ENCODE data around the gene LTN1.

Gene LTN1

GRCh38 chr21:28908351-28908750 lies 84.3 kb downstream of the LTN1 start:
- Histone ChIP-seq H3K36me3 (ENCODE audit: control insufficient read depth, insufficient read depth, low read length) (no peaks in the 10 kb centered on the region), H3K4me3 (ENCODE audit: insufficient read depth, low read depth, low read length) (no peak overlapping the region), H3K9me3 (ENCODE audit: control insufficient read depth, low read length) (no peaks in the 10 kb centered on the region), H3K27me3 (ENCODE audit: control insufficient read depth, insufficient read depth, low read length, poor library complexity, severe bottlenecking) (no peaks in the 10 kb centered on the region), H3K27ac (ENCODE audit: insufficient read depth, low read depth, low read length, poor library complexity, severe bottlenecking) (no peak overlapping the region), H3K4me1 (ENCODE audit: control insufficient read depth, insufficient read depth, low read length) (no peaks in the 10 kb centered on the region)
- 85 to 95% methylated on average over 6 to 8 of the region's 8 CpGs for WGBS, 2 experiments

GRCh38 chr21:28906841-28907240 lies 85.8 kb downstream of the LTN1 start:
- H3K4me3 ChIP-seq (ENCODE audit: insufficient read depth, low read depth, low read length), result no peak overlapping the region
- no peaks in the 10 kb centered on the region for H3K9me3 ChIP-seq (ENCODE audit: control insufficient read depth, low read length)
- no peaks in the 10 kb centered on the region for H3K27me3 ChIP-seq (ENCODE audit: control insufficient read depth, insufficient read depth, low read length, poor library complexity, severe bottlenecking)
- no peaks in the 10 kb centered on the region for H3K36me3 ChIP-seq (ENCODE audit: control insufficient read depth, insufficient read depth, low read length)
- H3K4me1 ChIP-seq (ENCODE audit: control insufficient read depth, insufficient read depth, low read length), result no peaks in the 10 kb centered on the region
- 92 to 94% methylated on average over 2 of the region's 2 CpGs for WGBS, 2 experiments
- H3K27ac ChIP-seq (ENCODE audit: insufficient read depth, low read depth, low read length, poor library complexity, severe bottlenecking), result no peak overlapping the region

- H3K4me1 ChIP-seq (ENCODE audit: control insufficient read depth, insufficient read depth, low read length), result no peaks in the 10 kb centered on the region
Measured at GRCh38 chr21:28906236-28906635, 86.4 kb downstream of the LTN1 start.

GRCh38 chr21:28904961-28905435 lies 87.7 kb downstream of the LTN1 start:
- H3K27ac ChIP-seq (ENCODE audit: insufficient read depth, low read depth, low read length, poor library complexity, severe bottlenecking), result no peak overlapping the region
- no peaks in the 10 kb centered on the region for H3K9me3 ChIP-seq (ENCODE audit: control insufficient read depth, low read length)
- 85 to 86% methylated on average over 1 of the region's 1 CpG for WGBS, 2 experiments
- no peak overlapping the region for H3K4me3 ChIP-seq (ENCODE audit: insufficient read depth, low read depth, low read length)
- H3K36me3 ChIP-seq (ENCODE audit: control insufficient read depth, insufficient read depth, low read length), result no peaks in the 10 kb centered on the region
- H3K27me3 ChIP-seq (ENCODE audit: control insufficient read depth, insufficient read depth, low read length, poor library complexity, severe bottlenecking), result no peaks in the 10 kb centered on the region
- H3K4me1 ChIP-seq (ENCODE audit: control insufficient read depth, insufficient read depth, low read length), result no peaks in the 10 kb centered on the region

More at GRCh38 chr21:28906236-28906635, 86.4 kb downstream of the LTN1 start:
- Histone ChIP-seq H3K27ac (ENCODE audit: insufficient read depth, low read depth, low read length, poor library complexity, severe bottlenecking) (no peak overlapping the region), H3K36me3 (ENCODE audit: control insufficient read depth, insufficient read depth, low read length) (no peaks in the 10 kb centered on the region), H3K27me3 (ENCODE audit: control insufficient read depth, insufficient read depth, low read length, poor library complexity, severe bottlenecking) (no peaks in the 10 kb centered on the region), H3K4me3 (ENCODE audit: insufficient read depth, low read depth, low read length) (no peak overlapping the region), H3K9me3 (ENCODE audit: control insufficient read depth, low read length) (no peaks in the 10 kb centered on the region)
- 86 to 94% methylated on average over 1 of the region's 1 CpG for WGBS, 2 experiments

DNA sequence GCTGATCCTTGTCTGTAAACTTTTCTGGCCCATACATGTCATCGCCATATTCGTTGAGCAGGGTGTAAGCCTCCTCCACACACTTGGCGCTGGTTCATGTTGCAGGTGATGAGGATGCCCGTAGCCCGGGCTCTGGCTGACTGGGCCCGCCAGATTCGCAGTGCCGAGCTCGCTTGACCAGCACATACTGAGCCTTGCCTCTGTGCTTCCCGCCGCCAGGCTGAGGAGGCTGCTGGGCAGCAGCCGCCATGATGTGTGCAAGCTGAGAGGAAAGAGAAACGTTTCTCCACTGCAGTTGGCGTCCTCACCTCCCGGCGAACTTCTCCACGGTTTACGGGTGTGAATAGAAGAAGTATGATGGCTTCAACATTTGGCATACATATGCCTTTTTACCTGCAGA lies 89.2 kb downstream of the LTN1 start:
- no peak overlapping the region for H3K27ac ChIP-seq (ENCODE audit: insufficient read depth, low read depth, low read length, poor library complexity, severe bottlenecking)
- no peak overlapping the region for H3K4me3 ChIP-seq (ENCODE audit: insufficient read depth, low read depth, low read length)
- WGBS, 2 experiments, result 88 to 91% methylated on average over 18 of the region's 18 CpGs
- no peaks in the 10 kb centered on the region for H3K27me3 ChIP-seq (ENCODE audit: control insufficient read depth, insufficient read depth, low read length, poor library complexity, severe bottlenecking)
- H3K36me3 ChIP-seq (ENCODE audit: control insufficient read depth, insufficient read depth, low read length), result no peaks in the 10 kb centered on the region
- H3K9me3 ChIP-seq (ENCODE audit: control insufficient read depth, low read length), result no peaks in the 10 kb centered on the region
- H3K4me1 ChIP-seq (ENCODE audit: control insufficient read depth, insufficient read depth, low read length), result no peaks in the 10 kb centered on the region

DNA sequence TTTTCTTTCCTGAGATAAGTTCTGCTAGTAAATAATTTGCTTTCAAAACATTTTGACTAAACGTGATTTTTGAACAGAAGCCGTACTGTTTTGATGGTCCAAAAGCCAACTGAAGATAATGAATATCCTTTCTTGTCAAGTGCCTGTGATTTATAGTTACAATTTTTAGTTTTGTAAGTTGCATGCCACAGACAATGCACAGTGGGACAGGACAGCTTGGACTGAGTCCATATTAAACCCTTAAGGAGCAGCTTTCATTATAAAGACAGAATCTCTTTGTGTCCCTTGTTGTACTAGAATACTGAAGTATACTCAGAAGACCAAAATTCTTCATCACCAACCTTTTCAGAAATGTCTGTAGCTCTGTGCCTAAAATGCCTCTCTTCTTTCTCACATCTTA lies 92.2 kb downstream of the LTN1 start:
- whole genome bisulfite sequencing, 2 experiments, result 93 to 100% methylated on average over 2 of the region's 2 CpGs
- Histone ChIP-seq H3K4me3 (ENCODE audit: insufficient read depth, low read depth, low read length) (no peak overlapping the region), H3K27ac (ENCODE audit: insufficient read depth, low read depth, low read length, poor library complexity, severe bottlenecking) (no peak overlapping the region), H3K9me3 (ENCODE audit: control insufficient read depth, low read length) (no peaks in the 10 kb centered on the region), H3K36me3 (ENCODE audit: control insufficient read depth, insufficient read depth, low read length) (no peaks in the 10 kb centered on the region), H3K4me1 (ENCODE audit: control insufficient read depth, insufficient read depth, low read length) (no peaks in the 10 kb centered on the region), H3K27me3 (ENCODE audit: control insufficient read depth, insufficient read depth, low read length, poor library complexity, severe bottlenecking) (no peaks in the 10 kb centered on the region)

GRCh38 chr21:28899744-28900143 lies 92.9 kb downstream of the LTN1 start:
- 90 to 96% methylated on average over 5 of the region's 5 CpGs for WGBS, 2 experiments
- Histone ChIP-seq H3K27ac (ENCODE audit: insufficient read depth, low read depth, low read length, poor library complexity, severe bottlenecking) (no peak overlapping the region), H3K9me3 (ENCODE audit: control insufficient read depth, low read length) (no peaks in the 10 kb centered on the region), H3K4me3 (ENCODE audit: insufficient read depth, low read depth, low read length) (no peak overlapping the region), H3K27me3 (ENCODE audit: control insufficient read depth, insufficient read depth, low read length, poor library complexity, severe bottlenecking) (no peaks in the 10 kb centered on the region), H3K36me3 (ENCODE audit: control insufficient read depth, insufficient read depth, low read length) (no peaks in the 10 kb centered on the region), H3K4me1 (ENCODE audit: control insufficient read depth, insufficient read depth, low read length) (no peaks in the 10 kb centered on the region)

GRCh38 chr21:28899220-28899619 lies 93.5 kb downstream of the LTN1 start:
- WGBS, 2 experiments, result 96 to 97% methylated on average over 3 of the region's 3 CpGs
- Histone ChIP-seq H3K4me3 (ENCODE audit: insufficient read depth, low read depth, low read length) (no peak overlapping the region), H3K27me3 (ENCODE audit: control insufficient read depth, insufficient read depth, low read length, poor library complexity, severe bottlenecking) (no peaks in the 10 kb centered on the region), H3K9me3 (ENCODE audit: control insufficient read depth, low read length) (no peaks in the 10 kb centered on the region), H3K36me3 (ENCODE audit: control insufficient read depth, insufficient read depth, low read length) (no peaks in the 10 kb centered on the region), H3K4me1 (ENCODE audit: control insufficient read depth, insufficient read depth, low read length) (no peaks in the 10 kb centered on the region), H3K27ac (ENCODE audit: insufficient read depth, low read depth, low read length, poor library complexity, severe bottlenecking) (no peak overlapping the region)

GRCh38 chr21:28893687-28894086 lies 99.0 kb downstream of the LTN1 start:
- no peak overlapping the region for H3K27ac ChIP-seq (ENCODE audit: insufficient read depth, low read depth, low read length, poor library complexity, severe bottlenecking)
- WGBS, 2 experiments, result 85 to 96% methylated on average over 3 of the region's 3 CpGs
- H3K4me1 ChIP-seq (ENCODE audit: control insufficient read depth, insufficient read depth, low read length), result no peaks in the 10 kb centered on the region
- no peak overlapping the region for H3K4me3 ChIP-seq (ENCODE audit: insufficient read depth, low read depth, low read length)
- no peaks in the 10 kb centered on the region for H3K27me3 ChIP-seq (ENCODE audit: control insufficient read depth, insufficient read depth, low read length, poor library complexity, severe bottlenecking)
- no peaks in the 10 kb centered on the region for H3K9me3 ChIP-seq (ENCODE audit: control insufficient read depth, low read length)
- H3K36me3 ChIP-seq (ENCODE audit: control insufficient read depth, insufficient read depth, low read length), result no peaks in the 10 kb centered on the region

GRCh38 chr21:28892199-28893111 lies 100.2 kb downstream of the LTN1 start:
- whole genome bisulfite sequencing, 2 experiments, result 74 to 79% methylated on average over 5 of the region's 6 CpGs

More at GRCh38 chr21:28892199-28893111, 100.2 kb downstream of the LTN1 start:
- Histone ChIP-seq H3K4me3 (ENCODE audit: insufficient read depth, low read depth, low read length) (no peak overlapping the region), H3K36me3 (ENCODE audit: control insufficient read depth, insufficient read depth, low read length) (no peaks in the 10 kb centered on the region), H3K27ac (ENCODE audit: insufficient read depth, low read depth, low read length, poor library complexity, severe bottlenecking) (no peak overlapping the region), H3K4me1 (ENCODE audit: control insufficient read depth, insufficient read depth, low read length) (no peaks in the 10 kb centered on the region), H3K27me3 (ENCODE audit: control insufficient read depth, insufficient read depth, low read length, poor library complexity, severe bottlenecking) (no peaks in the 10 kb centered on the region), H3K9me3 (ENCODE audit: control insufficient read depth, low read length) (no peaks in the 10 kb centered on the region)

Data from ectodermal cell (in vitro differentiated cells).